H9 (cell line): ENCODE measurements around the gene IGFBP4. TPM values are rescaled to one million over a fixed set of nuclear protein-coding genes. Genes with fewer than 3 reads are reported as not detected.

Experiments used
- DNase-seq: peaks from one replicate; pipeline ENCODE4 v3.0.0-alpha.2; 2017
- H2AFZ ChIP-seq: one replicate; pipeline ENCODE4 v1.6.1; 2013; ENCODE audit warnings: mild to moderate bottlenecking, low read length, control low read depth, moderate library complexity
- H2AK5ac ChIP-seq: 2 replicates; pipeline ENCODE4 v1.6.1; 2013; ENCODE audit warnings: low read length, control low read depth, mixed read lengths; ENCODE audit not compliant: insufficient read length
- H2BK120ac ChIP-seq: one replicate; pipeline ENCODE4 v1.6.1; 2013; ENCODE audit warnings: low read depth, mild to moderate bottlenecking, low read length, control low read depth, inconsistent platforms; ENCODE audit not compliant: poor library complexity, severe bottlenecking
- H2BK12ac ChIP-seq: 2 replicates; pipeline ENCODE4 v1.6.1; 2013; ENCODE audit warnings: low read length, control low read depth, mixed read lengths, low read depth; ENCODE audit not compliant: insufficient read length
- H2BK15ac ChIP-seq: 2 replicates; pipeline ENCODE4 v1.6.1; 2013; ENCODE audit warnings: low read depth, low read length, control low read depth
- H2BK20ac ChIP-seq: one replicate; pipeline ENCODE4 v1.6.1; 2013; ENCODE audit warnings: low read depth, mild to moderate bottlenecking, low read length, control low read depth, inconsistent platforms; ENCODE audit not compliant: poor library complexity, severe bottlenecking
- H2BK5ac ChIP-seq: 2 replicates; pipeline ENCODE4 v1.6.1; 2013; ENCODE audit warnings: low read length, control low read depth, mixed read lengths; ENCODE audit not compliant: insufficient read length
- H3K14ac ChIP-seq: 2 replicates; pipeline ENCODE4 v1.6.1; 2013; ENCODE audit warnings: low read length, control low read depth; ENCODE audit not compliant: insufficient read depth
- H3K18ac ChIP-seq: 2 replicates; pipeline ENCODE4 v1.6.1; 2013; ENCODE audit warnings: low read depth, mild to moderate bottlenecking, mixed read lengths, low read length, control low read depth; ENCODE audit not compliant: insufficient read length
- H3K23ac ChIP-seq: 2 replicates; pipeline ENCODE4 v1.6.1; 2013; ENCODE audit warnings: low read length, control low read depth, mixed read lengths, low read depth; ENCODE audit not compliant: insufficient read length
- H3K23me2 ChIP-seq: 2 replicates; pipeline ENCODE4 v1.6.1; 2013; ENCODE audit warnings: low read depth, mild to moderate bottlenecking, mixed read lengths, low read length, control low read depth; ENCODE audit not compliant: insufficient read length, poor library complexity, severe bottlenecking
- H3K27ac ChIP-seq: 2 replicates; pipeline ENCODE4 v1.5.1; 2013; ENCODE audit warnings: low read length, control low read depth, mixed read lengths, low read depth; ENCODE audit not compliant: insufficient read length
- H3K27me3 ChIP-seq: 2 replicates; pipeline ENCODE4 v1.6.1; 2013; ENCODE audit warnings: low read length, control low read depth, inconsistent platforms; ENCODE audit not compliant: insufficient read depth
- H3K4ac ChIP-seq: 2 replicates; pipeline ENCODE4 v1.6.1; 2013; ENCODE audit warnings: low read depth, mild to moderate bottlenecking, control low read depth, inconsistent platforms, low read length, moderate library complexity
- H3K4me1 ChIP-seq: 2 replicates; pipeline ENCODE4 v1.6.1; 2013; ENCODE audit warnings: low read length, control low read depth, inconsistent platforms; ENCODE audit not compliant: insufficient read depth
- H3K4me2 ChIP-seq: 2 replicates; pipeline ENCODE4 v1.6.1; 2013; ENCODE audit warnings: low read length, control low read depth, mixed read lengths; ENCODE audit not compliant: insufficient read length, insufficient read depth
- H3K56ac ChIP-seq: 2 replicates; pipeline ENCODE4 v1.6.1; 2013; ENCODE audit warnings: low read depth, mild to moderate bottlenecking, mixed read lengths, low read length, control low read depth; ENCODE audit not compliant: insufficient read length
- H3K79me1 ChIP-seq: 2 replicates; pipeline ENCODE4 v1.6.1; 2013; ENCODE audit warnings: low read depth, mild to moderate bottlenecking, moderate library complexity, low read length, control low read depth, inconsistent platforms; ENCODE audit not compliant: insufficient read depth, poor library complexity, severe bottlenecking
- H3K79me2 ChIP-seq: 2 replicates; pipeline ENCODE4 v1.6.1; 2013; ENCODE audit warnings: low read length, control low read depth, inconsistent platforms; ENCODE audit not compliant: insufficient read depth
- H3K9ac ChIP-seq: 2 replicates; pipeline ENCODE4 v1.6.1; 2013; ENCODE audit warnings: low read length, control low read depth, mixed read lengths; ENCODE audit not compliant: insufficient read length; ENCODE audit errors: extremely low read depth
- H3K9me3 ChIP-seq: one replicate; pipeline ENCODE4 v1.6.1; 2013; ENCODE audit warnings: low read depth, low read length, inconsistent platforms; ENCODE audit not compliant: control insufficient read depth
- H3T11ph ChIP-seq: one replicate; pipeline ENCODE4 v1.6.1; 2013; ENCODE audit warnings: mild to moderate bottlenecking, low read length, control low read depth, inconsistent platforms
- H4K20me1 ChIP-seq: one replicate; pipeline ENCODE4 v1.6.1; 2013; ENCODE audit not compliant: control insufficient read depth, insufficient read length, insufficient read depth
- H4K5ac ChIP-seq: 2 replicates; pipeline ENCODE4 v1.6.1; 2013; ENCODE audit warnings: low read depth, mild to moderate bottlenecking, mixed read lengths, low read length, control low read depth; ENCODE audit not compliant: insufficient read length
- H4K8ac ChIP-seq: replicated peaks from 2 replicates; pipeline ENCODE4 v1.6.1; 2013; ENCODE audit warnings: low read length, control low read depth, mixed read lengths, low read depth; ENCODE audit not compliant: insufficient read length
- H4K91ac ChIP-seq: 2 replicates; pipeline ENCODE4 v1.6.1; 2013; ENCODE audit warnings: low read depth, mild to moderate bottlenecking, moderate library complexity, mixed read lengths, low read length, control low read depth; ENCODE audit not compliant: insufficient read length
- H3K27ac Mint-ChIP-seq, 3 experiments: 2 replicates in 2 of 3; 3 replicates in 1 of 3; pipeline ENCODE4 v1.8.0; 2020 to 2021; ENCODE audit warnings: mixed read lengths in 3 of 3, mild to moderate bottlenecking in 1 of 3, moderate library complexity in 1 of 3
- H3K27me3 Mint-ChIP-seq: 2 replicates; pipeline ENCODE4 v1.8.0; 2021; ENCODE audit warnings: low read depth, mild to moderate bottlenecking, moderate library complexity, mixed read lengths
- H3K36me3 Mint-ChIP-seq, 3 experiments: 2 replicates in 2 of 3; 3 replicates in 1 of 3; pipeline ENCODE4 v1.8.0; 2020 to 2021; ENCODE audit warnings: low read depth in 3 of 3, mixed read lengths in 3 of 3; ENCODE audit not compliant: insufficient read depth in 1 of 3
- H3K4me1 Mint-ChIP-seq, 2 experiments: 2 replicates each; pipeline ENCODE4 v1.8.0; 2020; ENCODE audit warnings: mixed read lengths in 2 of 2
- H3K4me3 Mint-ChIP-seq, 2 experiments: 2 replicates in 1 of 2; 3 replicates in 1 of 2; pipeline ENCODE4 v1.8.0; 2020 to 2021; ENCODE audit warnings: mild to moderate bottlenecking in 2 of 2, mixed read lengths in 2 of 2, moderate library complexity in 1 of 2
- H3K9me3 Mint-ChIP-seq, 2 experiments: 2 replicates in 1 of 2; 3 replicates in 1 of 2; pipeline ENCODE4 v1.8.0; 2020; ENCODE audit warnings: mild to moderate bottlenecking in 2 of 2, mixed read lengths in 2 of 2, moderate library complexity in 1 of 2
- CTCF ChIP-seq: fragments of 200-600 bp; sonication (generic); conservative IDR thresholded peaks from 3 replicates; pipeline ENCODE4 v1.8.0; 2021; ENCODE audit warnings: antibody characterized with exemption, mild to moderate bottlenecking
- WGBS: extraction: QIAGEN DNeasy Blood & Tissue Kit; methylation state at CpG from one replicate; pipeline ENCODE4 v1.1.7; 2013; ENCODE audit warnings: missing lambda C conversion rate, low lambda C conversion rate, mixed read lengths; ENCODE audit not compliant: insufficient read length; ENCODE audit errors: extremely low coverage; 5-methylcytosine and 5-hydroxymethylcytosine counted together
- total RNA-seq: library from RNA; stranded (reverse); gene quantifications from 2 replicates; pipeline ENCODE4 v1.2.1, GENCODE V29; 2021

The IGFBP4 gene
- total RNA-seq, 1 experiment from 2014 or later, result 49.9 TPM

- H3K4me1 Mint-ChIP-seq, result peaks cover 59 to 63% of the 10 kb centered on the region in 2 experiments
- H3K27ac Mint-ChIP-seq, result no peak overlapping the region
Measured at GRCh38 chr17:40486522-40487370, 43.5 kb downstream of the IGFBP4 start.

More at GRCh38 chr17:40486522-40487370, 43.5 kb downstream of the IGFBP4 start:
- H3K4me3 Mint-ChIP-seq, result no peak overlapping the region
- Histone ChIP-seq H2BK120ac (no peak overlapping the region), H2AK5ac (no peak overlapping the region), H3K9me3 (no peaks in the 10 kb centered on the region), H2BK15ac (no peak overlapping the region), H2BK5ac (no peak overlapping the region), H3K4me2 (no peak overlapping the region), H4K8ac (no peak overlapping the region), H4K5ac (no peak overlapping the region), H4K20me1 (no peaks in the 10 kb centered on the region), H3T11ph (no peak overlapping the region), H3K23me2 (no peaks in the 10 kb centered on the region), H2BK20ac (no peak overlapping the region), H4K91ac (no peak overlapping the region), H3K4me1 (peaks cover 9% of the 10 kb centered on the region), H3K79me1 (no peaks in the 10 kb centered on the region), H3K9ac (no peak overlapping the region), H3K56ac (no peak overlapping the region), H2BK12ac (no peak overlapping the region), H3K79me2 (no peaks in the 10 kb centered on the region), H3K14ac (no peak overlapping the region), H2AFZ (no peak overlapping the region), H3K23ac (no peak overlapping the region), H3K4ac (no peak overlapping the region), H3K27ac (no peak overlapping the region), H3K27me3 (no peaks in the 10 kb centered on the region; the same call in 1 of the 2 replicates), H3K18ac (no peak overlapping the region)
- no peak for DNase-seq
- TF ChIP-seq CTCF, result no peak
- H3K36me3 Mint-ChIP-seq, result no peaks in the 10 kb centered on the region
- WGBS, result no CpG with 5 or more reads among the region's 12 CpGs
- peaks cover 7% of the 10 kb centered on the region for H3K27me3 Mint-ChIP-seq
- no peaks in the 10 kb centered on the region for H3K9me3 Mint-ChIP-seq
